ENCODE results near the gene MAP1LC3A.

MAP1LC3A gene

DNA sequence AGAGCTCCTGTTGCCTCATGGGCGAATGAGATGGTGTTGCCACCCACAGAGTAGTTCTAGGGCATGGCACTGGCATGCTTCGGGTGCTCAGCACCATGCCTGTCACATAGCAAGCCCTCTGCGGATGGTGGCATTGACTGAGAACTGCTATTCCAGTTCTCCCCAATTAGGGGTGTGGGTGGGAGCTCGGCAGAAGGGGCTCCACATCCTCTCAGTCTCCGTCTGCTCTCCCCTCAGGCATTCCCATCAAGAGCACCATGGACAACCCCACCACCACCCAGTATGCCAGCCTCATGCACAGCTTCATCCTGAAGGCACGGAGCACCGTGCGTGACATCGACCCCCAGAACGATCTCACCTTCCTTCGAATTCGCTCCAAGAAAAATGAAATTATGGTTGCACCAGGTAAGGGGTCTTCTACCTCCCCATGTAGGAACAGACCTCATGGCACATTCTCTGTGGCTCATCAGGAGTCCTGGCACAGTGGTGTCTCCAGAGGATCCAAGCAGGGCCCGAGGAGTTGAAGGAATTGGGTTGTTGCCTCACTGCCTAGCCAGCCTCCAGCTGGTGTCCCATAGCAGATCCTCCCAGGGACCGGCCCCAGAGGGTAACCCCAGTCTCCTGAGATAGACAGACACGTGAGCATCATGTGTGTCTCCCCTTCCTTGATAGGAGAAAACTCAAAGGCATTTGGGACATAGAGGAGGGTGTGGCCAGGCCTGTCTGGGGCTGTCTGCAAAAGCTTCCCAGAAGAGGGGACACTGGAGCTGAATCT, 23.9 kb upstream of the MAP1LC3A start:
- DNase-seq (ENCODE audit: low spot score) = no peak
- TF ChIP-seq, protein P1, sequence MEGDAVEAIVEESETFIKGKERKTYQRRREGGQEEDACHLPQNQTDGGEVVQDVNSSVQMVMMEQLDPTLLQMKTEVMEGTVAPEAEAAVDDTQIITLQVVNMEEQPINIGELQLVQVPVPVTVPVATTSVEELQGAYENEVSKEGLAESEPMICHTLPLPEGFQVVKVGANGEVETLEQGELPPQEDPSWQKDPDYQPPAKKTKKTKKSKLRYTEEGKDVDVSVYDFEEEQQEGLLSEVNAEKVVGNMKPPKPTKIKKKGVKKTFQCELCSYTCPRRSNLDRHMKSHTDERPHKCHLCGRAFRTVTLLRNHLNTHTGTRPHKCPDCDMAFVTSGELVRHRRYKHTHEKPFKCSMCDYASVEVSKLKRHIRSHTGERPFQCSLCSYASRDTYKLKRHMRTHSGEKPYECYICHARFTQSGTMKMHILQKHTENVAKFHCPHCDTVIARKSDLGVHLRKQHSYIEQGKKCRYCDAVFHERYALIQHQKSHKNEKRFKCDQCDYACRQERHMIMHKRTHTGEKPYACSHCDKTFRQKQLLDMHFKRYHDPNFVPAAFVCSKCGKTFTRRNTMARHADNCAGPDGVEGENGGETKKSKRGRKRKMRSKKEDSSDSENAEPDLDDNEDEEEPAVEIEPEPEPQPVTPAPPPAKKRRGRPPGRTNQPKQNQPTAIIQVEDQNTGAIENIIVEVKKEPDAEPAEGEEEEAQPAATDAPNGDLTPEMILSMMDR (IDR thresholded peaks at IDR 0.05; ENCODE audit: borderline replicate concordance, control extremely low read depth, extremely low read depth, insufficient read depth, missing control alignments) = no peak
- in situ Hi-C loops (cut with MboI; ENCODE audit: low sequenced_read_pairs, unreplicated experiment) = loop anchor here (10.0 kb wide), 2 partner anchors 170 to 230 kb away; partner anchors contain the start of gene TP53INP2

DNA sequence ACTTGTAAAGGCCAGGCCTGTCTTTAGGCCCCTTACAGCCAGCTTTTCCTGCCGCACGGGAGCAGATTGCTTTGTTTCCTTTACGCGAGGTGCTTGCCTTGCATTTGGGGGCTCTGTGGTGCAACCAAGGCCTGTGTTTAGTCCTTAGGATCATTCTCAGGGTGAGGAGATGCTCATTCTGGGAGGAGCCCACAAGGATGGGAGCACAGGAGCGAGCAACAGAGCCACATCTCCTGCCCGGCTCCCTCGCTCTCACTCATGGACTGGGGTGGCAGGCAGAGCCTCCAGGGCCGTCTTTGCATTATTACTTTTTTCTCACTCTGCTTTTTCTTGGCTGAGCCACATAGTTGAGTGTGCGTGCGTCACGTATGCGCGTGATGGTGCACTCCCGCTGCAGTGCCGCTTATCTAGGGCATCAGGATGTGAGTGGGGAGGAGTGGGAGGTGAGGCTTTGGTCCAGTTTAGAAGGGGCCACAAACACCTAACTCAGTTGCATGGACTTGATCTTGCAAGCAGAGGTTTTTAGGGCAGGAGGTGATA, 23.1 kb upstream of the MAP1LC3A start:
- no peak for DNase-seq (ENCODE audit: low spot score)
- in situ Hi-C loops (cut with MboI; ENCODE audit: low sequenced_read_pairs, unreplicated experiment) = loop anchor here (10.0 kb wide), 2 partner anchors 169 to 229 kb away; partner anchors contain the start of gene TP53INP2
- TF ChIP-seq, protein P1 (IDR thresholded peaks at IDR 0.05; ENCODE audit: borderline replicate concordance, control extremely low read depth, extremely low read depth, insufficient read depth, missing control alignments) = no peak

DNA sequence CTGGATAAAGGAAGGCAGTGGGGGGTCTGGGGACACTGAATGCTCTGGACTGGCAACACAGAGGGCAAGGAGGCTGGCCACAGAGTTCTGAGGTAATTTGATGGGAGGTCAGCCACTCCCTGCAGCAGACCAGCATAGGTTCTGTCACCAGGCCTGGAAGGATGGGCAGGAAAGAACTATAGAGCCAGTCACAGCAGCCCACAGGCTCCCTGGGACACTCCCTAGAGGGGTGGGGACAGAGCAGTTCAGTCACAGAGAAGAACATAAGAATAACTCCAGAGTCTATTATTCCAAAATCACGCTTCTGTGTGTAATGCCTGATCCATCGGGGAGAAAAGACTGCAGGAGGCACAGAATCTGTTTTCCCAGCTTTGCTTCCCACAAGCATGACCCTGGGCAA, 22.7 kb upstream of the MAP1LC3A start:
- DNase-seq (ENCODE audit: low spot score) = no peak
- TF ChIP-seq, protein P1 (IDR thresholded peaks at IDR 0.05; ENCODE audit: borderline replicate concordance, control extremely low read depth, extremely low read depth, insufficient read depth, missing control alignments) = no peak
- in situ Hi-C loops (cut with MboI; ENCODE audit: low sequenced_read_pairs, unreplicated experiment) = loop anchor here (10.0 kb wide), 2 partner anchors 169 to 229 kb away; partner anchors contain the start of gene TP53INP2

DNA sequence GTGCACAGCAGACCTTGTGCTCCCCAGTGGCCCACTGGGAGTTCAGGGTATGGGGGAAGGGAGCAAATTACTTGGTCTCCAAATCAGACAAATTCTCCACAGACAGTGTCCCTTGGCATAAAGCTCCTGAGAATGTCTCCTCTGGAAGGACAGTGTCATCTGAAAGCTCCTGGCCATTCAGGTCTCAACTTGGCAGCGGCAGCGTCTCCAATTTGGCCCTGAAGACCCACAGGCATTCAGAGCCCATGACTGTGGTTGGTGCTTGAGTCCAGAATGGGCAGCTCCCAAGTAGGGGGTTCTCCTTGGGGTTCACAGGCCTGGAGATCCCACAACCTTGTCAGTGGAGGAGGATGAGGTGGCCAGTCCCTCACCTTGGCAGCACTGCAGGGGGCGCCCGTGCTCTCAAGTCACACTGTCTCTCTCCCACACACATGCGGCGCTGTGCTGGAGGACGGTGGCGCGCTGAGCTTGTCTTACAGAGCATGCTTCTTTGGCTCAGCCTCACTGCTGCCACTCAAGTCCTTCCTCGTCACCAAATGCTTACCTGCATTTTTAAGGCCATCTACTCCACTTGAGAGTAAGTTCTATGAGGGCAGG, 21.6 kb upstream of the MAP1LC3A start:
- DNase-seq (ENCODE audit: low spot score) = no peak
- TF ChIP-seq, protein P1 (IDR thresholded peaks at IDR 0.05; ENCODE audit: borderline replicate concordance, control extremely low read depth, extremely low read depth, insufficient read depth, missing control alignments) = peak; percentile 59
- in situ Hi-C loops (cut with MboI; ENCODE audit: low sequenced_read_pairs, unreplicated experiment) = loop anchor here (10.0 kb wide), 2 partner anchors 168 to 228 kb away; partner anchors contain the start of gene TP53INP2

DNA sequence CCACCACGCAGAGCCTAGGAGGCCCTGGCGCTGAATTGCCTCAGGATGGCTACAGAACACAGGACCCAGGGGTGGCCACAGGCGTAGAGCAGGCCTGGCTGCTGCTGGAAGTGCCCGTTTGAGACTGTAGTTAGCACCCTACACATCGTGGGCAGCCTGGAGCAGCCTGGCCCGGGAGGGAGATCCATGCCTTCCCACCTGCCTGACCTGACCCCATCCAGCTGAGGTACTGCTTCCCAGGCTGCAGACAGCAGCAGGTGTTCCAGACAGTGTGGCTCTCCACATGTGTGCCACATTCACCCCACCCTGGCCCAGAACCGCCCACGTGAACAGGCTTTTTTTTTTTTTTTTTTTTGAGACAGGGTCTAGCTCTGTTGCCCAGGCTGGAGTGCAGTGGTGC, 20.9 kb upstream of the MAP1LC3A start:
- in situ Hi-C loops (cut with MboI; ENCODE audit: low sequenced_read_pairs, unreplicated experiment) = loop anchor here (10.0 kb wide), 2 partner anchors 167 to 227 kb away; partner anchors contain the start of gene TP53INP2
- TF ChIP-seq, protein P1 (IDR thresholded peaks at IDR 0.05; ENCODE audit: borderline replicate concordance, control extremely low read depth, extremely low read depth, insufficient read depth, missing control alignments) = no peak
- DNase-seq (ENCODE audit: low spot score) = no peak

DNA sequence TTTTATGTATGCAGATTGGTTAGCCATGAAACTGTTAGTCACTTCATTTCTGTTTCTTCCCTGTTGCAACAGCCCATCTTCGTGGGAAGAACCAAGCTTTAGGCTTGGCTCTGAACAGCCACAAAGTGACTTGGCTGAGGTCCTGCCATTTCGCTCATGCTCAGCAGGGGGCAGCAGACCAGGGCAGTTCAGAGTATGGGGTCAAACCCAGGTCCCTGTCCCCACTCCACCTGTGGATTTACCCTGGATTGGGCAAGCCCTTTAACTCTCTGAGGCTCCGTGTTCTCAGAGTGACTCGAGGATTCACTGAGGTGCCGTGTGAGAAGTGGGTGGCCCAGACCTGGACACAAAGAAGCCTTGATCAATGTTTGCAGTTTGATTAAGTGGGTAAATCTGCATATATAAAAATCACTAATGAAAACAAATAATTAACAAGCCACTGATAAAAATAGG, 19.8 kb upstream of the MAP1LC3A start:
- peak; percentile 76 for DNase-seq (ENCODE audit: low spot score)
- TF ChIP-seq, protein P1 (IDR thresholded peaks at IDR 0.05; ENCODE audit: borderline replicate concordance, control extremely low read depth, extremely low read depth, insufficient read depth, missing control alignments) = peak; percentile 86
- in situ Hi-C loops (cut with MboI; ENCODE audit: low sequenced_read_pairs, unreplicated experiment) = loop anchor here (10.0 kb wide), 2 partner anchors 166 to 226 kb away; partner anchors contain the start of gene TP53INP2

Measured in GM13976 (cell line).